Germinal center (tissue), 1 donor: Measurements from ENCODE around the gene INTS15.
"Not testable (repeated sequence)": the region's sequence is repeated elsewhere in the genome, so short reads cannot be mapped to it uniquely, and the experiment has no call there.

ENCODE experiments used
- DNase-seq: peaks from one replicate; pipeline ENCODE4 v3.0.0; 2012; ENCODE audit warnings: mixed read lengths, low spot score

The INTS15 gene

GRCh38 chr7:6577369-6578113 is 12.3 kb upstream of the INTS15 start, which contains the start of gene ZDHHC4:
ZDHHC4 (plus strand) TSS chr7:6577454; CDS start chr7:6580562, 3,108 bp downstream.
- peak; percentile 96 for DNase-seq

GRCh38 chr7:6578114-6579084 is 11.4 kb upstream of the INTS15 start:
- no peak for DNase-seq

- no peak for DNase-seq
These were observed 10.4 kb upstream of the INTS15 start for GRCh38 chr7:6579446-6579845.

GRCh38 chr7:6585746-6586432 is 3.9 kb upstream of the INTS15 start:
- not testable (repeated sequence) for DNase-seq

- no peak for DNase-seq
These were observed 1.3 kb upstream of the INTS15 start for GRCh38 chr7:6588566-6588965.

GRCh38 chr7:6589151-6589828 is 531 bp upstream of the INTS15 start:
- no peak for DNase-seq

GRCh38 chr7:6590645-6591110 is 857 bp downstream of the INTS15 start:
- DNase-seq = no peak

GRCh38 chr7:6600093-6600492 is 10.3 kb downstream of the INTS15 start:
- no peak for DNase-seq

GRCh38 chr7:6604458-6604857 is 14.6 kb downstream of the INTS15 start:
- DNase-seq = no peak

GRCh38 chr7:6606866-6607583 is 17.2 kb downstream of the INTS15 start:
- no peak for DNase-seq

- DNase-seq = no peak
These were observed 17.8 kb downstream of the INTS15 start for GRCh38 chr7:6607651-6608051.

- DNase-seq = no peak
These were observed 18.3 kb downstream of the INTS15 start for GRCh38 chr7:6608081-6608480.

- DNase-seq = no peak
These were observed 19.0 kb downstream of the INTS15 start for GRCh38 chr7:6608794-6609193.

GRCh38 chr7:6612819-6613218 is 23.0 kb downstream of the INTS15 start:
- DNase-seq = no peak

GRCh38 chr7:6613706-6614105 is 23.9 kb downstream of the INTS15 start:
- DNase-seq = no peak

- no peak for DNase-seq
These were observed 25.3 kb downstream of the INTS15 start, which contains the start of gene ZNF853 for GRCh38 chr7:6614953-6615722. ZNF853 (plus strand) TSS chr7:6615610; CDS start chr7:6616175, 565 bp downstream.

- DNase-seq = no peak
These were observed 26.1 kb downstream of the INTS15 start for GRCh38 chr7:6615723-6616555.

GRCh38 chr7:6616854-6617643 is 27.2 kb downstream of the INTS15 start:
- no peak for DNase-seq
